Measurements from ENCODE around the gene TMEM151B.

Gene TMEM151B

DNA sequence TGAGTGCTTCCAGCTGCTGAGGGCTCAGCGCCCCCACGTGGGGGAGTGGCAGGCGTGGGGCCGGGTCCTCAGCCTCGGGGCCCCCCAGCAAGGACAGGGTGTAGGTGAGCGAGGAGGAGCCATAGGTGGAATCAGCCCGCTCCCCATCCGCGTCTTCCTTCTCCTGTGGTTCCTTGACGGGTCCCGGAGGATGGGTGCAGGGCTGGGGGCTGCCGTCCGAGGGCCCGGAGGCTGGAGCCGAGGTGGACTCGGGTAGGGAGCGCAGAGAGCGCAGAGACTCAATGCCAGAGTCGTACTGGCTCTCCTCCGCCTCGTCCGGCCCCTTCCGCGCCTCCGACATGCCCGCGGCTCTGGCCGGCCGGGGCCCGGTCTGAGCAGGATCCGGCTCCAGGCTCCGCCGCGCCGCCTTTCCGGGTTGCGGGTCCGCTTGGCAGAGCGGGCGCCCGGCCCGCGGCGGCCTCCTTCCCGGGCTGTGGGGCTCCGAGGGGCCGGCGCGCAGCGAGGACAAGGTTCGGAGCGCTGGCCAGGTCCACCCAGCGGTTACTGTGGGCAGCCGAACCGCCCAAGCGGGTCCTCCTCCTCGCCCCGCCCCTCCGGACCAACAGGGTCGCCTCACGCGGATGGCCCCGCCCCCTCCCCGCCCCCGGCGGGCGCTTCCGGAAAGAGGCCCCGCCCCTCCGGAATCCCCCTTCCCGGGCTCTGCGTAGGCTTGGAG, 5.1 kb upstream of the TMEM151B start, which contains the start of gene NFKBIE:
NFKBIE (minus strand) TSS at position 545 of the 715 bp plus-strand sequence; CDS start at position 340, 205 bp downstream.
- peak; percentile 88 for DNase-seq (ENCODE audit: low read depth in 1 of 2, low spot score in 1 of 2)
- in situ Hi-C loops (cut with HindIII; ENCODE audit: low pct_unique_long_range_greater_than_20kb, low sequenced_read_pairs) = no loop called here
- TF ChIP-seq JUND (IDR thresholded peaks at IDR 0.05; ENCODE audit: low read depth) = no peak

DNA sequence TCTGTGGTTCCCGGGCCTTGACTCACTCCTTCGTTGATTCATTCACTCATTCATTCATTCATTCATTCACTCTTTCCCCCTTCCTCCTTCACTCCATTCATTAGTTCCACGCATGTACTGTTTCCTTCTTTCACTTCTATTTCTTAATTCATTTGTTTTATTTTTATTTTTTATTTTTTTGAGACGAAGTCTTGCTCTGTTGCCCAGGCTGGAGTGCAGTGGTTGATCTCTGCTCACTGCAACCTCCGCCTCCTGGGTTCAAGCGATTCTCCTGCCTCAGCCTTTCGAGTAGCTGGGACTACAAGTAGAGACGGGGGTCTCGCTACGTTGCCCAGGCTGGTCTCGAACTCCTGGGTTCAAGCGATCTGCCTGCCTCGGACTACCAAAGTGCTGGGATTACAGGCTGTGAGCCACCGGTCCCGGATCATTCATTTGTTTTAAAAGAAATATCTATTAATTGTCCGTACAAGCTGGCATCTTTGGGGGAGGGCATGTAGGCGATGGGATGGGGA, 4.5 kb upstream of the TMEM151B start:
- TF ChIP-seq JUND (IDR thresholded peaks at IDR 0.05; ENCODE audit: low read depth) = no peak
- in situ Hi-C loops (cut with HindIII; ENCODE audit: low pct_unique_long_range_greater_than_20kb, low sequenced_read_pairs) = no loop called here
- no peak for DNase-seq (ENCODE audit: low read depth in 1 of 2, low spot score in 1 of 2)

DNA sequence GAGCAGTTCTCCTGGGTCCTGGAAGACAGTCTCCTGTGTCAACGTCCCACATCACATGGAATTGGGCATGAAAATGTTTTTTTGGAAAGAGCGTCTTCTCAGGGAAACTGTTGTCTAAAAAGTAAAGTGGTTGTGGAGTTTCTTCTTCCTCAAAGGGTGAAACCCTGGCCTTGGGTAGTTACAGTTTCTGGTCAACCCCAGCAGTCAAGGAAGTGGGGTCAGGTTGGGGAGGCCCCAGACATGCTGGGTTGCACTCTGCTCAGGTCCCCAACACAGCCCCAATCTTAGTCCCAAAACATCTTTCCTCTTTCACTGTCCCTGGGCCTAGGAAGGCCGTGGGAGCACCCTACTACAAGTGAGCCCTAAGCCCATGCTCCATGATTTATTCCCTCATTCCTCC, 3.9 kb upstream of the TMEM151B start:
- TF ChIP-seq JUND (IDR thresholded peaks at IDR 0.05; ENCODE audit: low read depth) = no peak
- DNase-seq (ENCODE audit: low read depth in 1 of 2, low spot score in 1 of 2) = no peak
- in situ Hi-C loops (cut with HindIII; ENCODE audit: low pct_unique_long_range_greater_than_20kb, low sequenced_read_pairs) = no loop called here

DNA sequence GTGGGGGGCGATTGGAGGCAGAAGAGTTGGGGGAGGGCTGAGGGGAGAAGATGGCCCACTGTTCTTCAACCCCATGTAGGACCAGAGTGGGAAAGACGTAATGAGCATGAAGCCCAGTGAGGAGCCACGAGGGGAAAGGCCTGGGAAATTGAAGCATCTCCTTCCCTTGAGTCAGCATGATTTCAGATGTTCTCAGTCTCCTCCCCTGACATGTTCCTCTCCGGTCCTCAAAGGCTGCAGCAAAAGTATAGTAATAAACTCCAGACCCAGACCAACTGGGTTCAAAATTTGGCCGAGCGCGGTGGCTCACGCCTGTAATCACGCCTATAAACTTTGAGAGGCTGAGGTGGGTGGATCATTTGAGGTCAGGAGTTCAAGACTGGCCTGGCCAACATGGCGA, 3.0 kb upstream of the TMEM151B start:
- in situ Hi-C loops (cut with HindIII; ENCODE audit: low pct_unique_long_range_greater_than_20kb, low sequenced_read_pairs) = no loop called here
- TF ChIP-seq JUND (IDR thresholded peaks at IDR 0.05; ENCODE audit: low read depth) = no peak
- DNase-seq (ENCODE audit: low read depth in 1 of 2, low spot score in 1 of 2) = no peak

DNA sequence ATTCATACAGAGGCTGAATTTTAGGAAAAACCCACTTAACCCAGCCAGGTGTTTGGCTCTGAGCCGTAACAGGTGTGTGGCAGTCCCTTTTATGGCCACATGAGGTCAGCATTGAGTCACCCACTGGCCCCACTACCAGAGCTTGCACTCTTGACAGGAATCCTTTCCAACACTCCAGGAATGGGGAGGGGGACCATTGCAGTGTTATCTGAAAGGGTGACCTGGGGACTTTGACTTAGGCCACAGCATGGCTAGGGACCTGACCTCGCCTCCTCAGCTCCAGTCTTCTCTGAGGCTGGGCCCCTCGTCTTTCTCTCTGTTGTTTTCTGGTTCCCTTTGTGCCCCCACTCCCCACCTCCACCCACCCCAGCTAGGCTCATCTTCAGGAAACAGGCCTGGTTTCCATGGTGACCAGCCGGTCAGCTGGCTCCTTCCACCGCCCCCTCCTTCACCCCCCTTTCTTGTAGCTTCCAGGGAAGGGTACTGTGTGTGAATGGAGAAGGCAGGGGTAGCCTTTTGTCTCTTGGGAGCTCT, 2.1 kb upstream of the TMEM151B start:
- in situ Hi-C loops (cut with HindIII; ENCODE audit: low pct_unique_long_range_greater_than_20kb, low sequenced_read_pairs) = no loop called here
- TF ChIP-seq JUND (IDR thresholded peaks at IDR 0.05; ENCODE audit: low read depth) = no peak
- DNase-seq (ENCODE audit: low read depth in 1 of 2, low spot score in 1 of 2) = peak; percentile 70 to 71

DNA sequence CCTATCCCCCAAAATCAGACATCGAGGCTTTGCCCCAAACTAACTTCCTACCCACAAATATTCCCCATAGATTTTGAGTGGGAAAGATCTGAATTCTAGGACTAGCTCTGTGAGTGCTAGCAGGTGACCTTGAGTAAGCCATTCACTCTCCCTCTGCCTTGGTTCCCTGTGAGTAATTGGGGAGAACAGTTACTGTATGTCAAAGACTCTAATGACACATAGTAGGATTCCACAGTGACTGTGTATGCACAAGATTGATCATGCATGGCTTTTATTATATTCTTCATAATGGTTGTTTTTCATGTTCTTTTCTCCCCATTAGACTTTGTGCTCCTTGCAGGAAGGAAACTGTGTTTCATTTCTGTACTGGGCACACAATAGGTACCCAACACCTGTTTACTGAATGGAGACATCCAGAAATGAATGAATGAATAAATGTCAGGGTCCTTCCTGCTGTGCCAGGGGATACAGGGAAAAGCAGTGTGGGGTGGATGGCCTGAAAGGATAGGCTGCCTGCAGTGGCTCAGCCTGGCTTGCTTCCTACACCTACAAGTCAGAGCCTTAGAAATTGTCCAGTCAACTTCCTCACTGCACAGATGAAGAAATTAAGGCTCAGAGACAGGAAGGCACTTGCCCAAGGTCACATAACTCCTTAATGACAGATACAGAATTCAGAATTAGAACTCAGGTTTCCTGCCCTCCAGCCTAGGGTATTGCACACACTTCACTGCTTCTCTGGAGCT, 901 bp upstream of the TMEM151B start:
- in situ Hi-C loops (cut with HindIII; ENCODE audit: low pct_unique_long_range_greater_than_20kb, low sequenced_read_pairs) = no loop called here
- DNase-seq (ENCODE audit: low read depth in 1 of 2, low spot score in 1 of 2) = no peak

DNA sequence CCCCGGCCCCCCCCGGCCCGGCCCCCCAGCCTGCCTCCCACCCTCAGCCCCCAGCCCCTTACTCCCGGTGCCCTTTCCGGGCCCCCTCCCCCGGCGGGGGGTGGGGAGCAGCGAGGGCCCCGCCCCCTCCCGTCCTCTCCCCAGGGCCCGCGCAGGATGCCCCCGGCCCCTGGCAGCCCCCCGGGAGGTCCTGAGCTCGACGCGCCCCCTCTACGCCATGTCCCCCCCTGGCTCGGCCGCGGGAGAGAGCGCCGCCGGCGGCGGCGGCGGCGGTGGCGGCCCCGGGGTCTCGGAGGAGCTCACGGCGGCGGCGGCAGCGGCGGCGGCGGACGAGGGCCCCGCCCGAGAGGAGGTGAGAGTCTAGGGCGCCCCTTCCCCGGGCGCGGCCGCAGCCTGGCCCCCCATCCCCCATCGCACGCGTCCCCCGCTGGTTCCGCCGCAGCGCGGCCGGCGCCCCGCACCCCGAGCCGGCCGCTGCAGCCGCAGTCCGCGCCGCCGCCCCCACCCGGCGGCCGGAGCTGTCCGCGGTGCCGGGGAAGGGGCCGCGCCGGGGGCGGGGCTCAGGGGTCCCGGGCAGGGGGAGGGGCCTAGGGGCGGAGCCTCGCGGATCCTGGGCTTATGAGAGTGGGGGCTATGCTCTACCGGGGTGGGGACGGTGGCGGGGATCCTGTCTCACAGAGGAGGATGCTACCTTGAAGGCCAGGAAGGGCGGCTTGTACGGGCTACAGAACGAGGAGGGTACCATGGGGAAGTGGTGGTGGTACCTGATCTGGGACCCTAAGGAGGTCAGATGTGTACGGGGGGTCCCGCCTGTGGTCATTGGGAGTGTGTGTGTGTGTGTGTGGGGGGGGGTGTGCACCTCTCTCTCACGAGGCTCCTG, 516 bp downstream of the TMEM151B start:
- no peak for DNase-seq (ENCODE audit: low read depth in 1 of 2, low spot score in 1 of 2)
- TF ChIP-seq JUND (IDR thresholded peaks at IDR 0.05; ENCODE audit: low read depth) = no peak
- in situ Hi-C loops (cut with HindIII; ENCODE audit: low pct_unique_long_range_greater_than_20kb, low sequenced_read_pairs) = no loop called here

More for the DNA sequence above, 901 bp upstream of the TMEM151B start:
- no peak for TF ChIP-seq JUND (IDR thresholded peaks at IDR 0.05; ENCODE audit: low read depth)

DNA sequence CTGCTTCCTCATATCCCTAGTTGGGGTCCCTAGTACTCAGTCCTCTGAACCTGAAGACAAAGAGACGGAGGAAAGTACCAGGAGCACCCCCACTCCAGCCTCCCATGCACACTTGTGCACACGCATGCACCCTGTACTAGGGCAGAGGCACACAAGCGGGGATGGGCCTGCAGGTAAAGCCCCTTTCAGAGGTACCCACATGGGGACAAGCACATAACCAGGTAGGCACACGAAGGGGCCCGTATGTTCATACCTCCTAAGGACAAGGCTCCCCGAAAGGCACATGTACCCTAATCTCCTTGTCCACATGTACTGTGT, 1.1 kb downstream of the TMEM151B start:
- DNase-seq (ENCODE audit: low read depth in 1 of 2, low spot score in 1 of 2) = no peak
- TF ChIP-seq JUND (IDR thresholded peaks at IDR 0.05; ENCODE audit: low read depth) = no peak
- in situ Hi-C loops (cut with HindIII; ENCODE audit: low pct_unique_long_range_greater_than_20kb, low sequenced_read_pairs) = no loop called here

DNA sequence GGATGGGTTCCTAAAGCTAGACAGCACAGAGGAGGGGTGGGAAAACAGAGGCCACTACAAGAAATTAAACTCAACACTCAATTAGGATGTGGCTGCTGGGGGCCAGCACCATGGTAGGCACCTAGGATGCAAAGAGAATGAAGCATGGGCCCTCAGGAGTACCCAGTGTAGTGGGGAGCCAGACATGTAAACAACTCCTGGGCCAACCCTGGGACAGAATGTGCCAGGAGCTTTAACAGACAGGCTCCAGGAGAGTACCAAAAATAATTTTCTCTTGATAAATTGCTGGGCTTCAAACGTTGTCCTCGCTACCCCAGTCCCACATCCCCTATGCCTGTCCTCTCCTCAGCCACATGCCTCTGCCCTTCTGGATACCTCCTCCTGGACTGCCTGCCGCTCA, 1.7 kb downstream of the TMEM151B start:
- no peak for DNase-seq (ENCODE audit: low read depth in 1 of 2, low spot score in 1 of 2)
- TF ChIP-seq JUND (IDR thresholded peaks at IDR 0.05; ENCODE audit: low read depth) = no peak
- in situ Hi-C loops (cut with HindIII; ENCODE audit: low pct_unique_long_range_greater_than_20kb, low sequenced_read_pairs) = no loop called here

DNA sequence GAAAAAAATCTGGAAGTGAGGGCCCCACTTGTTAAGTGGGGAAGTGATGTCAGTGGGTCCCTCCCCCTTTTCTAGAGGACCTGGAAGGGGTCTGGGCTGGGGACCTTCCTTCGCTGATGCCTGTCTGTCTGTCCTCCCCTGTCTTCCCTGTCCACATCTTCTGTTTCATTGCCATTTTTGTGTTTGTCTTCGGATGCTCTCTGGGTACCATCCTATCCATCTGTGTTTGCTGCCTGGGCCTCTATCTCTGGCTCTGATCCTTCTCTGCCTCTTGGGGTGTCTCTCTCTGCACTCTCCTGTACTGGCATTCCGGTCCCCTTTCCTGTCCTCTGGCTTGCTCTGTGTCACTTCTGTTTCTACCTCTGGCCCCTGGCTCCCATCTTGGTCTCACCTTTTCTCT, 2.3 kb downstream of the TMEM151B start:
- DNase-seq (ENCODE audit: low read depth in 1 of 2, low spot score in 1 of 2) = no peak
- in situ Hi-C loops (cut with HindIII; ENCODE audit: low pct_unique_long_range_greater_than_20kb, low sequenced_read_pairs) = no loop called here
- TF ChIP-seq JUND (IDR thresholded peaks at IDR 0.05; ENCODE audit: low read depth) = no peak

DNA sequence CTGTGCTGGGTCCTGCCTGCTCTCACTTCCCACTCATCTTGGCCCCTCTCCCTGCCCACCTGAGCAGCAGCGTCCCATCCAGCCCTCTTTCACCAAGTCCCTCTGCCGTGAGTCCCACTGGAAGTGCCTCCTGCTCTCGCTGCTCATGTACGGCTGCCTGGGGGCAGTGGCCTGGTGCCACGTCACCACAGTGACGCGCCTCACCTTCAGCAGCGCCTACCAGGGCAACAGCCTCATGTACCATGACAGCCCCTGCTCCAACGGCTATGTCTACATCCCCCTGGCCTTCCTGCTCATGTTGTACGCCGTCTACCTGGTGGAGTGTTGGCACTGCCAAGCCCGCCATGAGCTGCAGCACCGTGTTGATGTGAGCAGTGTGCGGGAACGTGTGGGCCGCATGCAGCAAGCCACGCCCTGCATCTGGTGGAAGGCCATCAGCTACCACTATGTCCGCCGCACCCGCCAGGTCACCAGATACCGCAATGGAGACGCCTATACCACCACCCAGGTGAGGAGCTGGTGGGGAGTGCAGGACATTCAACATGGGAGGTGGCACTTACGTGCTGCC, 2.8 kb downstream of the TMEM151B start:
- no peak for DNase-seq (ENCODE audit: low read depth in 1 of 2, low spot score in 1 of 2)
- in situ Hi-C loops (cut with HindIII; ENCODE audit: low pct_unique_long_range_greater_than_20kb, low sequenced_read_pairs) = no loop called here
- TF ChIP-seq JUND (IDR thresholded peaks at IDR 0.05; ENCODE audit: low read depth) = no peak

DNA sequence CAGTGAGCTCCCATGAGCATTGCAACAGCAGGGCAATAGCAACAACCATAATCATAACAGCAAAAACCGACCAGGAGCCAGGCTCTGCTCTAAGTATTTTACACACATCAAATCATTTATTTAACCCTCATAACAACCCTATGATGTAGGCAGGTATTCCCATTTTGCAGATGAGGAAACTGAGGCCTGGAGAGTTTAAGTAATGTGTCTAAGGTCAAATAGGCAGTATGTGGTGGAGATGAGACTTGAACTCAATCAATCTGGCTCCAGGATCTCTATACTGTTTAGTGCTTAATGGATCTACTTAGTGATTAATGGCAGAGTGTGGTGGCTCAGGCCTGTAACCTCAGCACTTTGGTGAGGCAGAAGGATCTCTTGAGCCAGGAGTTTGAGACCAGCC, 3.4 kb downstream of the TMEM151B start:
- DNase-seq (ENCODE audit: low read depth in 1 of 2, low spot score in 1 of 2) = no peak
- TF ChIP-seq JUND (IDR thresholded peaks at IDR 0.05; ENCODE audit: low read depth) = no peak
- in situ Hi-C loops (cut with HindIII; ENCODE audit: low pct_unique_long_range_greater_than_20kb, low sequenced_read_pairs) = no loop called here

Measured in T47D (cell line).